Cardiac muscle cell (in vitro differentiated cells and primary cell): Measurements from ENCODE around the gene CNBP. TPM values are rescaled to one million over a fixed set of nuclear protein-coding genes. Genes with fewer than 3 reads are reported as not detected.

Source experiments
- DNase-seq, 2 donors: peaks; one replicate each; pipeline versions ENCODE4 v3.0.0 to v3.0.0-alpha.2; 2010 to 2017; ENCODE audit warnings: low read depth in 1 of 2, low spot score in 1 of 2
- H3K27ac ChIP-seq: fragments of 200-600 bp; sonication (generic); 2 replicates; pipeline ENCODE4 v1.5.1; 2016
- H3K27me3 ChIP-seq: fragments of 200-600 bp; sonication (generic); 2 replicates; pipeline ENCODE4 v1.6.0; 2016; ENCODE audit warnings: control low read depth
- H3K36me3 ChIP-seq: fragments of 200-600 bp; sonication (generic); 2 replicates; pipeline ENCODE4 v1.5.1; 2016; ENCODE audit warnings: control low read depth
- H3K4me1 ChIP-seq: fragments of 200-600 bp; sonication (generic); 2 replicates; pipeline ENCODE4 v1.8.1; 2017; ENCODE audit warnings: low read depth, mild to moderate bottlenecking, mixed run types
- H3K4me3 ChIP-seq: fragments of 200-600 bp; sonication (generic); 2 replicates; pipeline ENCODE4 v1.5.1; 2016; ENCODE audit warnings: mild to moderate bottlenecking
- H3K9me3 ChIP-seq: fragments of 200-600 bp; sonication (generic); 2 replicates; pipeline ENCODE4 v1.5.1; 2017; ENCODE audit warnings: low read depth, mild to moderate bottlenecking, control low read depth
- CTCF ChIP-seq: IDR thresholded peaks from 2 replicates; pipeline ENCODE4 v1.5.1; 2012; ENCODE audit warnings: low read depth, mild to moderate bottlenecking, low read length
- polyA plus RNA-seq: library from polyadenylated mRNA; unstranded; fragments of >200 nt; fragmentation: Nextera tagmentation; extraction: Ambion mirVana; gene quantifications from 2 replicates; pipeline ENCODE4 v1.2.1, GENCODE V29; 2016
- total RNA-seq: library from RNA; depleted of rRNA; stranded (reverse); fragments of >200 nt; gene quantifications from 2 replicates; pipeline ENCODE4 v1.2.3, GENCODE V29; 2016

The CNBP gene
- total and polyA plus RNA-seq, 2 experiments from 2014 or later = 377 to 448 TPM

DNA sequence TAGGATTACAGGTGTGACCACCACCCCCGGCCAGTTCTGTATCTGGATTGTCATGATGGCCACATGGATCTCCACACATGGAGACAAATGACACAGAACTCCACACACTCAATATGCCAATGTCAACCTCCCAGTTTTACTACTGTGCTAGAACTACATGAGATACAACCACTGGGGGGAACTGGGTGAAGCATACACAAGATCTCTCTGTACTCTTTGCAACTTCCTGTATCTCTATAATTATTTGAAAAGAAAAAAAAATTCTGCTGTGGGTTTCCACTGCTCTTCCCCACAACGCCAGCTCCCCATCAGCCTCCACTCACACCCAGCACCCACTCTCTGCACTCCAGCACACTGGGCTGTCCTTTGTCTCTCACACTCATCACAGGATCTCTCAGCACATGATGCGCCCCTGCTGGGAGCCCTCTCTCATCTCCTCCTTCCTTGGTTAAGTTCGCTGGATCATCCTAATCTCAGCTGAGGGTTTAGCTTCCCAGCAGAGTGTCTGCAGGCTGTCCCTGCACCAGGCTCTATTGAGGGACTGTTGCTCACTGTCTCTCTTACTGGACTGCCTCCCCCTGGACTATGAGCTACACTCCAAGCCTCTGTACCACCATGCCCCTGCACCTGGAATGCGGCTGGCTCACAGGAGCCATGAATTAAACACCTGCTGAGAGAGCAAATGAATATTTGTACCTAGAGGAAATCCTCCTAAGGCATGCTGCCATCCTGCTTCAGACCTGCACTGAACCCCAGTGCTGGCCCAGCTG, 51.4 kb downstream of the CNBP start:
- H3K36me3 ChIP-seq = peaks cover 36% of the 10 kb centered on the region
- DNase-seq = no peak
- H3K4me3 ChIP-seq = no peak overlapping the region
- TF ChIP-seq CTCF = no peak
- H3K9me3 ChIP-seq = no peaks in the 10 kb centered on the region
- no peaks in the 10 kb centered on the region for H3K4me1 ChIP-seq
- no peak overlapping the region for H3K27ac ChIP-seq
- H3K27me3 ChIP-seq = no peaks in the 10 kb centered on the region

DNA sequence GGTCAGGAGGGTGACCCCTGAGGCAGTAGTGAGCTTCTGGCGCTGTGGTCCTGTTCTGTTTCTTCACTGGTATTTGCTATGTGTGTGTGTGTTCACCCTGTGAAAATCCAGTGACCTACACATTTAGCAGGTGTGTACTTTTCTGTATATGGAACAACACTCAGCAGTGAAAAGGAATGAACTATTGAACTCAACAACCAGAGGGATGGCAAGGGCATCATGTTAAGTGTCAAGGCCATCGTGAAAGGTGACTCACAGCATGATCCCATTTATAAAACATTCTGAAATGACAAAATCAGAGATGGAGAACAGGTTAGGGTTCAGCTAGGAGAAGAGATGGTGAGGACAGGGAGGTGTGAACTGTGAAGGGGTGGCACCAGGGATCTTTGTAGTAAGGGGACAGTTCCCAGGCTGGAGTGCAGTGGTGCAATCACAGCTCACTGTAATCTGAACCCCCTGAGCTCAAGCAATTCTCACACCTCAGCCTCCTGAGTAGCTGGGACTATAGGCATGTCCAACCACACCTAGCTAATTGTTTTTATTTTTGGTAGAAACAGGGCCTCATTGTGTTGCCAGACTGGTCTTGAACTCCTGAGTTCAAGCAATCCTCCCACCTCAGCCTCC, 52.1 kb downstream of the CNBP start:
- Histone ChIP-seq H3K27me3 (no peaks in the 10 kb centered on the region), H3K4me3 (no peak overlapping the region), H3K27ac (no peak overlapping the region), H3K4me1 (no peaks in the 10 kb centered on the region), H3K36me3 (peaks cover 32% of the 10 kb centered on the region), H3K9me3 (no peaks in the 10 kb centered on the region)
- no peak for DNase-seq
- no peak for TF ChIP-seq CTCF

GRCh38 chr3:129130291-129130813, 53.3 kb downstream of the CNBP start:
- no peaks in the 10 kb centered on the region for H3K4me1 ChIP-seq
- peaks cover 32% of the 10 kb centered on the region for H3K36me3 ChIP-seq
- DNase-seq = no peak

GRCh38 chr3:129128357-129129155, 55.1 kb downstream of the CNBP start:
- DNase-seq = no peak
- Histone ChIP-seq H3K27me3 (no peaks in the 10 kb centered on the region), H3K4me3 (no peak overlapping the region), H3K27ac (no peak overlapping the region), H3K4me1 (no peaks in the 10 kb centered on the region), H3K9me3 (no peaks in the 10 kb centered on the region), H3K36me3 (peaks cover 24% of the 10 kb centered on the region)
- no peak for TF ChIP-seq CTCF

More at GRCh38 chr3:129130291-129130813, 53.3 kb downstream of the CNBP start:
- H3K4me3 ChIP-seq = no peak overlapping the region
- no peaks in the 10 kb centered on the region for H3K27me3 ChIP-seq
- no peaks in the 10 kb centered on the region for H3K9me3 ChIP-seq
- no peak for TF ChIP-seq CTCF
- no peak overlapping the region for H3K27ac ChIP-seq

GRCh38 chr3:129126726-129127280, 56.9 kb downstream of the CNBP start:
- H3K9me3 ChIP-seq = no peaks in the 10 kb centered on the region
- H3K4me1 ChIP-seq = no peaks in the 10 kb centered on the region
- H3K36me3 ChIP-seq = peaks cover 12% of the 10 kb centered on the region
- no peak overlapping the region for H3K4me3 ChIP-seq
- no peak for TF ChIP-seq CTCF
- DNase-seq = no peak
- no peaks in the 10 kb centered on the region for H3K27me3 ChIP-seq
- no peak overlapping the region for H3K27ac ChIP-seq
